ENCODE results near the gene TMEM271. TPM values are rescaled to one million over a fixed set of nuclear protein-coding genes. Genes with fewer than 3 reads are reported as not detected.

Gene TMEM271
- total and polyA plus RNA-seq, 10 donors: not detected

DNA sequence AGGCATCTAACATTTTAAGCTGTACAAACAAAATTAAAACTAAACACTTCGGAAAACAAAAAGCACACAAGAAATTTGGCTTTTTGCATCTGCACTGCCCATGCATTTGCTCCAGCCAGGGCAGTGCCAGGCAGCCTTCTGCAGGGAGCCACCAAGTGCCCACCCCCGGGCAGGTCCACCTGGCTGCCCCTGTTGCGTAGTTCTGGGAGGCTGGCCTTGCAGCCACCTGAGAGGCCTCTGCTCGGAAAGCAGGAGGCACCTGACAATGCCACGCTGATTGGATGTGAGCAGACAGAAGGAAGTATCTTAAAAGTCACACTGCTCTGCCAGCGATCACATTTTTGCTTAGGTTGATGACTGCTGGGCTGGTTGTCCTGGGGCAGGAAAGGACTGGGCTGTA lies 3.5 kb downstream of the TMEM271 start:
- Histone ChIP-seq H3K36me3 (no peaks in the 10 kb centered on the region), H3K4me3 (no peak overlapping the region), H3K27ac (no peak overlapping the region), H3K4me1 (peaks cover 0 to 25% (median 15%) of the 10 kb centered on the region in 6 donors), H3K27me3 (replicated peaks in 1 of 7) (peaks cover 6 to 98% (median 55%) of the 10 kb centered on the region in 7 donors), H3K9me3 (peaks cover 0 to 12% (median 0%) of the 10 kb centered on the region in 8 donors)
- TF ChIP-seq POLR2A (IDR thresholded peaks at IDR 0.05): no peak
- TF ChIP-seq CTCF (IDR thresholded peaks at IDR 0.05 in 8 of 11, conservative IDR thresholded peaks at IDR 0.05 in 3 of 11): no peak
- no peak for TF ChIP-seq POLR2AphosphoS5 (IDR thresholded peaks at IDR 0.05)
- DNase-seq: peak; percentile 59
- intact Hi-C loops (cut with DNase I; ENCODE audit: low total_unique reads): no loop called here
- 84 to 91% (median 85%) methylated on average over 6 of the region's 6 CpGs for WGBS, 5 donors

GRCh38 chr4:571838-572572 lies 4.1 kb downstream of the TMEM271 start:
- H3K27ac ChIP-seq: no peak overlapping the region
- TF ChIP-seq CTCF (IDR thresholded peaks at IDR 0.05 in 8 of 11, conservative IDR thresholded peaks at IDR 0.05 in 3 of 11) (no peak), POLR2AphosphoS5 (IDR thresholded peaks at IDR 0.05) (no peak), POLR2A (IDR thresholded peaks at IDR 0.05) (no peak)
- intact Hi-C loops (cut with DNase I; ENCODE audit: low total_unique reads): no loop called here
- H3K36me3 ChIP-seq: no peaks in the 10 kb centered on the region
- 84 to 90% (median 87%) methylated on average over 29 of the region's 29 CpGs for WGBS, 5 donors
- peaks cover 0 to 12% (median 0%) of the 10 kb centered on the region in 8 donors for H3K9me3 ChIP-seq
- DNase-seq: no peak
- H3K4me3 ChIP-seq: no peak overlapping the region
- peaks cover 6 to 98% (median 50%) of the 10 kb centered on the region in 7 donors for H3K27me3 ChIP-seq (replicated peaks in 1 of 7)
- peaks cover 0 to 19% (median 10%) of the 10 kb centered on the region in 6 donors for H3K4me1 ChIP-seq

DNA sequence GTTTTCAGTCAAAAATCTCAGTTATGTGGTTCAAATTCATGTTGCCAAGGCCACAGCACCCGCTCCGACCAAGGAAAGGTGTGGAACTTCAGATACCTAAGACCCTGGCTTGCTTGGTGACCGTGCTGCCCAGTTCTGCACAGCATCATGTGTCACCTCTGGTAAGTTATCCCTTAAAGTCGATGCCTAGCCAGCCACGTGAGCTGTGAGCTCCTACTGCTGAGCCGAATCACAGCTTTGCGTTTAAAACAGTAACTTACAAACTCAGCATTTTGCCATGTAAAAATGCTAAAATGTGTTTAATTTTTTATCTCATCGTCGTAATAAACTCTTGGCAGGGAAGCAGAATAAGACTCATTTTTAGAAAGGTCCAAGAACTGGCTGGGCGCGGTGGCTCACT lies 5.3 kb downstream of the TMEM271 start:
- DNase-seq: no peak
- WGBS, 5 donors: 84 to 89% (median 86%) methylated on average over 11 of the region's 11 CpGs
- intact Hi-C loops (cut with DNase I; ENCODE audit: low total_unique reads): no loop called here
- Histone ChIP-seq H3K4me1 (peaks cover 0 to 14% (median 8%) of the 10 kb centered on the region in 6 donors), H3K4me3 (no peak overlapping the region), H3K36me3 (no peaks in the 10 kb centered on the region), H3K9me3 (peaks cover 0 to 17% (median 0%) of the 10 kb centered on the region in 8 donors), H3K27ac (no peak overlapping the region), H3K27me3 (replicated peaks in 1 of 7) (peaks cover 6 to 89% (median 43%) of the 10 kb centered on the region in 7 donors)
- no peak for TF ChIP-seq POLR2A (IDR thresholded peaks at IDR 0.05)
- no peak for TF ChIP-seq POLR2AphosphoS5 (IDR thresholded peaks at IDR 0.05)
- TF ChIP-seq CTCF (IDR thresholded peaks at IDR 0.05 in 8 of 11, conservative IDR thresholded peaks at IDR 0.05 in 3 of 11): no peak

DNA sequence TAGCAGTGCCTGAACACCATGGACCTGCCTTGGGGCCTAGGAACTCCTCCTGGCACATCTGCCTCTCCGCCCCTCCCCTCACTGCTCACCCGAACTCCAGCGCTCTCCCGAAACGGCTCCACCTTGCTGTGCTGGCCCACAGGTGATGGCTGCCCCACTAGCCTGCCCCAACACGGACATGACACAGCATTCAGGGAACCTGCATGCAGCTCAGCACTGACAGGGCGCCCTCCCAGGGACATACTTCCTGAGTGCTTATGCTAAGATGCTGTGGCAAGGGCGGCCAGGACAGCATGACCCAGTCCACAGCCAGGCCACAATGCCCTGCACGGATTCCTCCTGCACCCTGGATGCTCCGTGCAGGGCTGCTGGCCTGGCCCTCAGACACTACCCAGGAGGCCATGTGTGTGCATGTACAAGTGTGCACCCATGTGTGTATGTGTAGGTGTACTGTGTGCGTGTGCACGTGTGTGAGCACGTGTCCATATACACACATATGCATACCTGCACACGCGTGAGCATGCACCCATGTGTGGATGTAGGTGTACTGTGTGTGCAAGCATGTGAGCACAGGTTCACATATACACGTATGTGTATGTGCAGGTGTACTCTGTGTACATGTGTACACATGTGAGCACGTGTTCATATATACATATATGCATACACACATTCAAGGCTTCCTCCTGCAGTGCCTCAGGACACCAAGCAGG lies 6.0 kb downstream of the TMEM271 start:
- Histone ChIP-seq H3K27ac (no peak overlapping the region), H3K36me3 (no peaks in the 10 kb centered on the region), H3K4me1 (peaks cover 0 to 8% (median 5%) of the 10 kb centered on the region in 6 donors), H3K9me3 (peaks cover 0 to 17% (median 0%) of the 10 kb centered on the region in 8 donors), H3K4me3 (no peak overlapping the region), H3K27me3 (replicated peaks in 1 of 7) (peaks cover 6 to 83% (median 36%) of the 10 kb centered on the region in 7 donors)
- DNase-seq: no peak
- 81 to 89% (median 83%) methylated on average over 15 to 17 of the region's 17 CpGs for WGBS, 5 donors
- no peak for TF ChIP-seq POLR2AphosphoS5 (IDR thresholded peaks at IDR 0.05)
- intact Hi-C loops (cut with DNase I; ENCODE audit: low total_unique reads): no loop called here
